Measurements from ENCODE around the gene LAD1.

LAD1 gene

DNA sequence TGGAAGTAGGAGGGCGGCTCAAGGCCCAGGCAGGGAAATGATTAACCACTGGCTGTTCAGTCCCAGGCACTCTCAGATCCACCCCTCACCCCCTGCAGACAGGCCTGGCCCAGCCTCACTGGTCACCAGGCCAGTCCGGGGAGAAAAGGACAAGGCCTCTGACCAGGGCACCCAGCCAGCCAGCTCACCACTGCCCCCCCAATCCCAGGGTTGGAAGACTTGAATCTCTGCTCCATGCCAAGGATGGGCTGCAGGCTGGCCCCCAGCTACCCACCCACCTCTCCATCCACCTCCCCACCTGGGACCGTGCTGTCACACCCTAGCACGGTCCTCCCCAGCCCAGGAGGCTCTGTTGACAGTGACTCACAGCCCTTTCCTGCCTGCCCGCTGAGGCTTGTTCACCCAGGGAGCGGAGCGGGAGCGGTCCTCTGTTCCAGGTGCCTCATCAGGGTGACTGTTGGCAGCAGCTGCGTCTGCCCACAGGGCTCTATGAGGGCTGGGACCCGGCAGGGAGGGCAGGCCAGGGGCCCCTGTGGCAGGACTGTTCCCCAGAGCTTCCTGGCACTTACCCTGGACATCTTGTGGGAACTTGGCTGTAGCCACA lies 2.2 kb downstream of the LAD1 start:
- peak in 3 of 10 donors; percentile 55 to 79 (median 75) for DNase-seq
- intact Hi-C loops (cut with DNase I): no loop called here

DNA sequence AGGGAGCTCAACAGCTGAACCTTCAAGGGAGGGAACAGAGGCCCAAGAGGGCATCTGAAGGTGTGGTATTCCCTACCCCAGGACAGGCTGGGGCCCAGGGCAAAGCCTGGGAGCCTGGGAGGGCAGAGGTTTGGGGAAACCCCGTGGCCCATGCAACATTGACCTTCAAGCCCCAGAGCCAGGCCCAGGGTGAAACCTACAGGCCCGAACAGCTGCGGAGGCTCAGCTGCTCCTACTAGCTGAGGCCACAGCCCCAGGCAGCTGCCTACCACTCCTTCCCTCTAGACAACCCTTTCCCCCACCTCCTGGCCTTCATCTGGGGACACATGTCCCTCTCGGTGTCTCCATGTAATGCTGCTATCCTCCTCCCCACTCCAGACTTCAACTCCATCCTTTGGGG lies 3.2 kb downstream of the LAD1 start:
- intact Hi-C loops (cut with DNase I): no loop called here
- DNase-seq: peak in 2 of 10 donors; percentile 31 to 44

- peak in 3 of 10 donors; percentile 31 to 73 (median 59) for DNase-seq
- intact Hi-C loops (cut with DNase I): no loop called here
These were observed 4.5 kb downstream of the LAD1 start for GRCh38 chr1:201394591-201394990.

DNA sequence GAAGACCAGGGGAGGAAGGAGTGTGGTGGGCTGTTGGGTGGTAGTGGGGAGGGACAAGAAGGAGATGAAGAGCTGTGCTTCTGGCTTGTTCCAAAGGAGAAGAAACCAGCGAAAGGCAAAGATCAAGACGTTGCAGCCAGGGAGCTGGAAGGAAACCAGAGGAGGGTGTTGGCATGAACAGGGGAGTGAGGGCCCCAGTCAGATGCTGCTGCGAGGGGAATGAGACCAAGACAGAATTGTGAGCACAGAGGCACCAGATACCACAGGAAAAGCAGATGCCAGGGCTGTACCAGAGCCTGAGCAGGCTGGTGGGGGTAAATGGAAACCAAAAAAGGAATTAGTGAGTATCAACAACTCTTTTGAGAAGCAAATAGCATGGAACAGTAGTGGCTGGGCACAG lies 6.0 kb downstream of the LAD1 start:
- DNase-seq: peak in 3 of 10 donors; percentile 6 to 28 (median 12)
- intact Hi-C loops (cut with DNase I): no loop called here

GRCh38 chr1:201391651-201392511 lies 7.2 kb downstream of the LAD1 start:
- DNase-seq: peak in 3 of 10 donors; percentile 23 to 52 (median 26)
- intact Hi-C loops (cut with DNase I): no loop called here

DNA sequence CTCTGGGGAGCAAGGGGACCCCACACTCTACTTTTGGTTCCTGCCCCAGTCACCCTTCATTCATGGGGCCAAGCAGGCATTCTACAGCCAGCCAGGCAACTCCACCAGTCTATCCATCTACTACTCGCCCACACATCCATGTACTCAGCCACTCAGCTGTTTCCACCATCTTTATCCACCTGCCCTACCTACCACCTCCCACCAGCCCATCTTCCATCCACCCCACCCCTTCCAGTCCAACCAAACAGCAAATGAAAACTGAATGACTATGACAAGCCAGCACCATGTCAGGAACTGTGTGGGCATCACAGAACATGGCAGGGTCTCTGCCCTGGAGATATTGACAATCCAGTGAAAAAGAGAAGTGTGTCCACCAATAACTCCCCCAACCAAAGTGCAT lies 7.9 kb downstream of the LAD1 start:
- intact Hi-C loops (cut with DNase I): no loop called here

DNA sequence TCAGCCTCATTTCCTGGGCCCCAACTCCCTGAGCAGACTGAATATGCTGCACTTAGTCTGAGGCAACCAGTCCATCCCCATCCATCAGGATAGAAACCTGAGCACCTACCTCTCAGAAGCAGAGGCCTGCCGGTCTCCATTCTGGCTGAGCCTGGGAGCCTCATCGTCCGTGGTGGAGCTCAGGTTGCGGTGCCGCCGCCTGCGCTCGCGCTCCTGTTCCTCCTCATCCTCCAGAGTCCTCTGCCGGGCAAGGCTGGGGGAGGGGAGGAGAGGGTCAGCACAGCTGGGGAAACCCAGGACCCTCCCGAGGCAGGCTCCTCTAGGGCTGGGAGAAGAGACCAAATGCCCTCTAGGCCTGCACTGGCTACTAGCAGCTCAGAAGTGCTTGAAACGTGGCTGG lies 10.1 kb downstream of the LAD1 start:
- intact Hi-C loops (cut with DNase I): no loop called here

More for the DNA sequence above, 7.9 kb downstream of the LAD1 start:
- peak in 2 of 10 donors; percentile 6 to 29 for DNase-seq

GRCh38 chr1:201386208-201386607 lies 12.9 kb downstream of the LAD1 start:
- DNase-seq: peak in 2 of 10 donors; percentile 47 to 68
- intact Hi-C loops (cut with DNase I): no loop called here

More for the DNA sequence above, 10.1 kb downstream of the LAD1 start:
- DNase-seq: peak in 2 of 10 donors; percentile 39 to 64

- intact Hi-C loops (cut with DNase I): no loop called here
- DNase-seq: peak in 8 of 10 donors; percentile 30 to 89 (median 45)
These were observed 13.7 kb downstream of the LAD1 start for GRCh38 chr1:201385299-201385891.

GRCh38 chr1:201384406-201384782 lies 14.7 kb downstream of the LAD1 start:
- intact Hi-C loops (cut with DNase I): no loop called here

DNA sequence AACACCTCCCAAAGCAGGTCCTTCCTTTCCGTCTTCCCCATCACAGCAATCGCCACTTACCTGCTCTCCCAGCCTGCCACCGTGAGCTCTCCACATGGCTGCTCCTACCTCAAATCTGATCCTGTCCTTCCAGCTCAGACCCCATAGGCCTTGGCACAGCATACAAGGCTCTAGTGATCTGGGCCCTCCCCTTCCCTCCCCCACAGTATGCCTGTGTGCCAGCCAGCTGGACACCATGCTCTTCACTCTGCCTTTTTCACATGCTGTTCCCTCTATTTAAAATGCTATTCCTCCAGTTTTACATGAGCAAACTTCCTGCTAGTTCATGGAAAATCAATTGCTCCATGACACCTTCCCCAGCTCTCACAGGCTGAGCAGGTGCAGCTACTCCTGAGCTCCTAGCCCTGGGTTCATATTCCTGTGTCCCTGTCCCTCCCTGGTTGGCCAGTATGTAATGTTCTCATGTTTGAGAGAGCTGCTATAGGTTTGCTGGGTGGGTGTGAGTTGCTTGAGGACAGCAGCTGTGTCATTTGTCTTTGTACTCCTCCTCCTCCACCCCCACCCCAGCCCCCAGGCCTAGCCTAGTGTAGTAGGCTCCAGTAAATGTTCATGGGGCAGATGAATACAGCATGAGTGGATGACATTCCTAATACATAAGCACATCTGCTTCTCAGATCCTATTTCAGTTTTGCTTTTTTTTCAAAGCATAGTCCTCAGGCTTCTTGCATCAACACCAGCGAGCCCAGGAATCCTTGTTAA lies 15.3 kb downstream of the LAD1 start:
- intact Hi-C loops (cut with DNase I): no loop called here
- peak in 3 of 10 donors; percentile 30 to 39 (median 35) for DNase-seq

More at GRCh38 chr1:201384406-201384782, 14.7 kb downstream of the LAD1 start:
- DNase-seq: peak in 2 of 10 donors; percentile 30 to 39

DNA sequence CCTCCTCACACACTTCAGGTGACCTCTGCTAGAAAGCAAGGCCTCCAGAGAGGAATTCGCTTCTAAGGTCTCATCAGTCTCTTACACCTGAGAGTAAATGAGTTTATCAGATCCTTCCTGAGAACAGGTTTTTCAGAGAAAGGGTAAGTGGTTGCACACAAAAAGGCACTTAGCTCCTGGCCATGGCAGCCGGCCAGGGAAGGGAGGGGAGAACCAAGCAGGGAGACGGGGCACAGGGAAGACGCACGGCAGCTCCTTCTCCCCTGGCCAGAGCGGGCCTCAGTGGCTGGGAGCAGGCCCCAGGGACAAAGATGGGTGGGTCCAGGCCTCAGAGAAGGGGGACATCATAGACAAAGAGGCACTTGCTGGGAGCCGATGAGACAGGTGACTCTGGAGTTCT lies 18.0 kb downstream of the LAD1 start:
- intact Hi-C loops (cut with DNase I): loop anchor here (2.0 kb wide), 1 partner anchor 20 kb away; no protein-coding TSS in a partner anchor
- peak in 1 of 10 donors; percentile 71 for DNase-seq

DNA sequence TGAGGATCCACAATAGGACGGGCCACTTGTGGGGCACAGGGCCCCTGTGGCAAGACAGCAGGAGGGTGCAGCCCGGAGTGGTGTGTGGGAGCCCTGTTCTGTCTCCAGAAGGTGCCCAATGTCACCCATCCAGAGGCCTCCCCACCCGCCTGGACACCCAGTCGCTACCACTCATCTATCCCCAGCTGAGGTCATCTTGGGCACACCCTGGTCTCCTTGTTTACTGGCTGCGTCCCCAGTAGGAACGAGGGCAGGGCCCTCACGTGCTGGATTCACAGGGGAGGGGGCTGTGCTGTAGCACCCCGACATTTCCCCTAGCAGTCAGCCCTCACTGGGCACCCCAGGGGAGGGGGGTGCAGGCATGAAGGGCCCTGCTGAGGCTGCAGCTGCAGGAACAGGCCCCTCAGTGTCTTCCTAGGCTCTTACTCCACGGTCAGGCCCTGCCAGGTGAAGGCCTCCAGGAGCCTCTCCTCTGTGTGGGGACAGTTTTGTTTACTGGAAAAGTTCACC lies 19.3 kb downstream of the LAD1 start:
- DNase-seq: peak in 2 of 10 donors; percentile 30 to 51
- intact Hi-C loops (cut with DNase I): loop anchor here (2.0 kb wide), 1 partner anchor 19 kb away; no protein-coding TSS in a partner anchor

DNA sequence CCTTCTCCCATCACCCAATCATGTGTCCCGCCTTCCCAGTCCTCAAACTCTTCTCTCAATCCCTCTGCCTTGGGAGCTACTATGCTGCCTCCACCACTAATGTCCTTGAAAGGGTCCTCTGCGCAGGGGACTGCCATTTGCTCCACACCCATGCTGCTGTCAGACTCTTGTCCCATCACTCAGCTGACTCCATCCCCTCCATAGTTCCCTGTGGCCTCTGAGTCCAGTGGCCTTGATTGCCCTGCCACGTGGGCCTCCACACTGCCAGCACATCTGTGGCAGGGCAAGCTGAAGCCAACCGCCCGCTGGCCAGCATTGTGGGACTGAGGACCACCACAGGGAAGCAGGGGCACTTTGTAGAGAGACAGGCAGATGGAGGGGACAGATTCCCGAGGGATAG lies 20.3 kb downstream of the LAD1 start:
- intact Hi-C loops (cut with DNase I): no loop called here
- DNase-seq: peak in 1 of 10 donors; percentile 60

GRCh38 chr1:201377611-201378092 lies 21.5 kb downstream of the LAD1 start, which contains the start of gene TNNT2:
Gene TNNT2 (minus strand): TSS chr1:201377680. CDS start chr1:201373254, 4,426 bp downstream.
- peak in 7 of 10 donors; percentile 24 to 93 (median 62) for DNase-seq
- intact Hi-C loops (cut with DNase I): no loop called here

DNA sequence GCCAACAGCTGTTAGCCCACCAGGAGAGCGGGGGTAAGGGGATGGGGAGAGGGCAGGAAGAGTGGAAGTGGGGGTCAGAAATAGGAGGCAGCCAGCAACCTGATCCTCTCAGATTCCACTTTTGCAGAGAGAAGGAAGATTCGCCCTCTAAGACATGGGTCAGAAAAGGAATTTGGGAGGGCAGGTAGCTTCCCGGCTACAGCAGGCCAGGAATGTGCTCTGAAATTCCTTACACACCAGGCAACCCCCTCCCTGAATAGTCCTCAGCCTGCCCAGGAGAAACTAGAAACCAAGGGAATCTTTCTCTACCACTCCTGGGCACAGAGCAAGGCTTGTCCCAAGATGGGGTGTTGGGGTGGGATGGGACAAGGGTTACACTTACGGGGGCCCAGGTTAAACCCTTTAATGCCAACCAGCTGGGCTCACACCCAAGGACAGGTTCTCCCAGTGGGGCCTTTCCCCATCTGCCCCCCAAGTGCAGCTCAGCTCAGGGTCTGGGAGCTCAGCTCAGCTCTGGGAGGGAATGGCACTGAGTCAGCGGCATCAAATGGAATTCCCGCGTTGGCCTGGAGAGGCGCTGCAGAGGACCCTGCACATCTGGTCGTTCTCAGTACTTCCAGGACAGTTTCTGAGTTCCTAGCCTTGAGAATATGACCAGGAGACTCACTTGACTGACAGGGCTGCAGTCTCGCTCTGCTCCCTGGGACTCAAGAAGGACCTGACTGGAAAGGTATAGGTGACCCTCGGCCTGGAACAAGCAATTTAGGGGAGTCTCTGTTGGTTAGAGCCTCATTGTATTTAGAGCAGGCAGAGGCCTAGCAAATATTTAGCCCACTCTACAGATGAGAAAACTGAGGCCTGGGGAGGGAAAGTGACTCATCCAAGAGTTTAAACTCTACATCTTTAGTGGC lies 22.4 kb downstream of the LAD1 start:
- DNase-seq: no peak
- intact Hi-C loops (cut with DNase I): no loop called here

DNA sequence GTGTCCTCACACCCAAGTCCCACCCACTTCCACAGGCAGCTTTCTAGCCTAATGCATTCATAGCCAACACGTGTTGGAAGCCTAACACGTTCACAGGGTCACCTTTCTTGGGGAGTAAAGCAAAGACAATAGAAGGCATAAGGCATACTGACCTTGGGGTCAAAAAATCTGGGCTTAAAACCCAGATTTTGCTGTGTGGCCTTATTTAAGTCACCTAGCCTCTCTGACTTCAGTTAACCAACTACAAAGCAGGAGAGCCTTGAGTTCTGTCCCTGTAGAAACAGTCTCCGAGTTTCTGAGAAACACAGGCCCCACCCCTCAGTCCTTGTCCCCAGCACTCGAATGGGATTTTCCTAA lies 23.0 kb downstream of the LAD1 start:
- intact Hi-C loops (cut with DNase I): no loop called here

DNA sequence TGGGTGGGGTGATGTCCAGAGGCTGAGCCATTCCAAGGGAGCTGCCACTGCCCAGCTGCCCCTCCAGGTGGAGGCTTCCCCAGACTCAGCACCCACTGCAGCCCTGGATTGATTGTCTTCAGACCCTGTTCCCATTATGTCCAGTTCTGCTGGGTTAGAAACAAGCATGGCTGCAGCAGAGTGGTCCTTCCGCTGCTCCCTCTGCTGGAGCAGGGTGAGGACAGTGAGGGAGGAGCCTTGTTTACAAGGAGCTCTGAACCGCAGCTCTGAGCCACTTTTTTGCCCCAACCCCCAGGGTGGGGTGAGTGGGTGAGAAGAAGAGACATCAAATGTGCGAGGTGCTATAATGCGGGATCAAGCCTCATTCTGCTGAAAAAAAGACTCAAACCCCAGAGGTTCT lies 24.0 kb downstream of the LAD1 start:
- intact Hi-C loops (cut with DNase I): no loop called here
- DNase-seq: no peak

More for the DNA sequence above, 23.0 kb downstream of the LAD1 start:
- no peak for DNase-seq

DNA sequence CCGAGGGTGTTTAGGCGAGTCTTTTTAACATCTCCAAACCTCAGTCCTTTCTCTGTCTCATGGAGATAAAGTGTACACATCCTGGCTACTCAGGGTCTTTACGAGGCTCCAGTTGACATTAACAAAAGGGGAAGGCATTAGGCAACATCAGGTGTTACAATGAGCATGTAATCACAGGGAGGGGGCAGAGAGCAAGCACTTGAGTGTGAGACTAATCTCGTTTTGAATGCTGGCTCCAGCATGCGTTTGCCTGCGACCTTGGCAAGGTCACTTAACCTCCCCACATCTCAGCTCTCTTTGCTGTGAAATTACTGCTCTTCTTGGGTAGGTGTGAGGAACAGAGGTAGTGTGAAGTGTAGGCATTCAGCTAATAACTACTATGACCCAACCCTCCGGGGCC lies 24.8 kb downstream of the LAD1 start:
- no peak for DNase-seq
- intact Hi-C loops (cut with DNase I): no loop called here

All from posterior cingulate gyrus (tissue), 11 donors.